Raji (cell line): ENCODE data around the gene RLN3.
A peak's percentile ranks its signal among the peaks of the same experiment; 100 is the strongest.

Source experiments
- POLR2A ChIP-seq: IDR thresholded peaks from 2 replicates; pipeline ENCODE4 v1.6.1; 2011; ENCODE audit warnings: low read depth, low read length, control low read depth; ENCODE audit not compliant: insufficient read depth

Gene RLN3

GRCh38 chr19:14027856-14028450 is at the start of gene RLN3:
RLN3 (plus strand) TSS chr19:14028148; CDS start chr19:14028205, 57 bp downstream.
- no peak for TF ChIP-seq POLR2A

- TF ChIP-seq POLR2A, result no peak
Measured at GRCh38 chr19:13978351-13979243, 49.4 kb upstream of the RLN3 start.

- TF ChIP-seq POLR2A, result no peak
Measured at GRCh38 chr19:13979244-13979615, 48.7 kb upstream of the RLN3 start.

GRCh38 chr19:13979686-13980085 is 48.3 kb upstream of the RLN3 start:
- TF ChIP-seq POLR2A, result no peak

- no peak for TF ChIP-seq POLR2A
Measured at GRCh38 chr19:13980340-13980739, 47.6 kb upstream of the RLN3 start.

GRCh38 chr19:13981021-13981420 is 46.9 kb upstream of the RLN3 start:
- no peak for TF ChIP-seq POLR2A

GRCh38 chr19:13981467-13981866 is 46.5 kb upstream of the RLN3 start:
- TF ChIP-seq POLR2A, result no peak

- no peak for TF ChIP-seq POLR2A
Measured at GRCh38 chr19:13981988-13982501, 45.9 kb upstream of the RLN3 start.

GRCh38 chr19:13982773-13983172 is 45.2 kb upstream of the RLN3 start:
- TF ChIP-seq POLR2A, result no peak

GRCh38 chr19:13983213-13983889 is 44.6 kb upstream of the RLN3 start:
- no peak for TF ChIP-seq POLR2A

- no peak for TF ChIP-seq POLR2A
Measured at GRCh38 chr19:13984186-13984585, 43.8 kb upstream of the RLN3 start.

- no peak for TF ChIP-seq POLR2A
Measured at GRCh38 chr19:13984875-13985741, 42.8 kb upstream of the RLN3 start.

- TF ChIP-seq POLR2A, result no peak
Measured at GRCh38 chr19:13985771-13986347, 42.1 kb upstream of the RLN3 start.

- TF ChIP-seq POLR2A, result peak; percentile 60
Measured at GRCh38 chr19:13986348-13986904, 41.5 kb upstream of the RLN3 start.
